SJSA1 (cell line): ENCODE measurements around the gene FHL1. TPM values are rescaled to one million over a fixed set of nuclear protein-coding genes. Genes with fewer than 3 reads are reported as not detected.
A peak's percentile ranks its signal among the peaks of the same experiment; 100 is the strongest.

Experiments
- DNase-seq, 2 experiments: peaks; one replicate each; pipeline ENCODE4 v3.0.0-alpha.2; 2015 to 2020; ENCODE audit warnings: low spot score in 2 of 2, low read depth in 1 of 2
- H3K27ac ChIP-seq: fragments of 250-450 bp; sonication (Bioruptor Pico); 2 replicates; pipeline ENCODE4 v1.5.1; 2020; ENCODE audit warnings: mild to moderate bottlenecking, moderate library complexity
- H3K27me3 ChIP-seq: fragments of 250-450 bp; sonication (Bioruptor Pico); replicated peaks from 2 replicates; pipeline ENCODE4 v1.5.1; 2020; ENCODE audit warnings: mild to moderate bottlenecking, moderate library complexity
- H3K36me3 ChIP-seq: fragments of 250-450 bp; sonication (Bioruptor Pico); 2 replicates; pipeline ENCODE4 v1.5.1; 2020; ENCODE audit warnings: mild to moderate bottlenecking
- H3K4me1 ChIP-seq: fragments of 250-450 bp; sonication (Bioruptor Pico); replicated peaks from 2 replicates; pipeline ENCODE4 v1.6.1; 2021; ENCODE audit warnings: mild to moderate bottlenecking
- H3K4me3 ChIP-seq: fragments of 250-450 bp; sonication (Bioruptor Pico); 2 replicates; pipeline ENCODE4 v1.5.1; 2020; ENCODE audit warnings: mild to moderate bottlenecking
- H3K9me3 ChIP-seq: fragments of 250-450 bp; sonication (Bioruptor Pico); replicated peaks from 2 replicates; pipeline ENCODE4 v1.5.1; 2020; ENCODE audit warnings: mild to moderate bottlenecking
- total RNA-seq: library from RNA; depleted of rRNA; stranded (reverse); fragments of >200 nt; shearing (Covaris generic); gene quantifications from 2 replicates; pipeline ENCODE4 v1.2.3, GENCODE V29; 2014; rRNA removed

FHL1 gene
- total RNA-seq, 1 experiment from 2014 or later: 104 TPM

DNA sequence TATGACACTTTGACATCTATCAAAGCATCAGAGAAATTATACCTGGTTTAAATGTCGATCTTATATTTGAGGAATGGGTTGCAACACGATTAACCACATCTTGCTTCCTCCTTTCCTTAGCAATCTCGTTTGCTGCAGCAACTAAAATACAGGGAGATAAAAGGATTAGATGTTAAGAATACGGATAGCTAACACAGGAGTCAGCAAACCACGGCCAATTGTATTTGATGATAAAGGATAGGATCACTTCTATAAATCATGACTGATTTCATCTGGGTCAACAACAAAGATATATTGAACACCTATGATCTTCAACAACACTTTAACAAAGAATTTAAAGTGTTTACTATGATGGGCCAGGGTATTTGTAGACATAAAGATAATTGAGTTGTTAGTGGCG lies 98.9 kb downstream of the FHL1 start:
- H3K27ac ChIP-seq: no peak overlapping the region
- no peaks in the 10 kb centered on the region for H3K27me3 ChIP-seq
- peaks cover 40% of the 10 kb centered on the region for H3K36me3 ChIP-seq
- peaks cover 7% of the 10 kb centered on the region for H3K4me1 ChIP-seq
- H3K4me3 ChIP-seq: no peak overlapping the region
- no peaks in the 10 kb centered on the region for H3K9me3 ChIP-seq
- no peak for DNase-seq

DNA sequence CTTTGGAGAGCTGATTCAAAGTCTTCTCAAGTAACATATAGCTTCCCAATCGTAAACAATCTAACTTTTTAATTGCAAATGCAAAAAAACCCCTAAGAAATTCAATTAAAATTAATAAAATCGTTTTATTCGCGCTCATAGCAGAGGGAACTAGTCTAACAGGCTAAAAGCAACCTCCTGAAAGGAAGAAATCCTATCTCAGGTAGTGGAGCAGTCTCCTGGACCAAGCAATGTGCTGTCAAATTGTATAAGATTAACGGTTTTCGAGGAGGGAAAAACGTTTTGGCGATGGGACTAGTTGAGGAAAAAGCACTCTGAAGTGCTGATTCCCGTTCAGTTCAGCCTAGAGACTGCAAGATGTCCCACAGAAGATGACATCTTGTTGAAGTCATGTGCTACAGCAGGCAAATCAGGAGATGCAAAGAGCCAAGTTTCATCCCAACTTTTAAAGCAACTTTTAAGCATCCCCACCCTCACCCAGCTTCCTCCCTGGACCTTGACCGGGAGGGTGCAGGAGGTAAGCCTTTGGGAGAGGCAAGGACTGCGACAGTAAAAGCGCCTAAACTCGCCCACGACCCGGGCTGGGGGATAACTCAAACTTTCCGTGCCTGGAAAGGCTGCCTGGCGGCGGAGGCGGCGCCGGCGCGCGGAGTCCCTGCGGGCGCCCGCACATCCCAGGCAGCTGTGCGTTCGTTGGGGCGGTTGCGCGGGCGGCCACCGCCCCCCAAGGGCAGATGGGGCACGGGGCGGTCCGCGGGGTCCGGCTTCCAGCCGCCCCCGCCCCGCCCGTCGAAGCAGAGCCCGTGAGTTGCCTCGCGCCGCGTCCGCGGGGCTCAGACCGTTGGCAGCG lies 103.1 kb downstream of the FHL1 start:
- Histone ChIP-seq H3K27ac (peak overlapping the region; percentile 79), H3K9me3 (no peaks in the 10 kb centered on the region)
- DNase-seq: no peak

DNA sequence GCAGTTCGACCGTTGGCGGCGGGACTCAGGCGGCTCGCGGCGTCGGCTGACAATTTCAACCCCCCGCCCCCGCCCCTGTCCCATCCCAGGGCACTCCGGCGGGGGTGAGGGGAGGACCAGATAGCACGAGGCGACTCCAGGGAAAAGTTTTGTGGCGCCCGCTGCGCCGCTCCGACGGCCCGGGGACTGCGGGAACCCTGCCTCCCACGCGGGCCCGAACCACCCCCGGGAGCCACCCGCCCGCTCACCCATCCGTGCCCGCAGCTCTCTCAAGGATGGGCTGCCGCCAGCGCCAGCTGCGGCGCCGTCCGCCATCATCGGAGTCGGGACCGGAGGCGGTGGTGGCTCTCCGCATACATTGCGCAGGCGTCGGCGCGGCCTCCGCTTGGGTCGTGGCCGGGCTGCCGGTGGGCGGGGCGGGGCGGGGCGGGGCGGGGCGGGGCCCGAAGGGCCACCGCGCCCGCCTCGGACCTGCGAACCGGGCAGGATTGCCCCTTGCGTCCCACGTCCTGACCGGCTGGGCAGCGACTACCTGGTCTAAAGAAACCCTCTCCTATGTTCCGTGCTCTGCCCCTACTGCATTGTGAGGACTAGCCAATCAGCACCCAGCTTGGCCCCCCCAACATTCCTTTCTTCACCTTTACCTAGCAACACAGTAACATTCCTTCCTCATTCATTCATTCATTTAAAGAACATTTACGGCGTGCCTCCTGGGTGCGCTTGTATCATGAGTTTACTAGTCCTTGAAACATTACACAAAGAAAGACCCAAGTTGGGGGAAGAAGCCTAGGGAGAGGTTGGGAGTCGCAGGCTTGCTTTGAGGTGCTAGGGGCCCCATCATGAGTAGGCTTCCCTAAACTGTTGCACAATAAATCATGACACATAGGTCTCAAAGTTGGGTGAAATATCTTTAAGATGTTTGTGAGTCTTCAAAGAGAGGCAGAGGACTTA lies 104.0 kb downstream of the FHL1 start, which contains the start of gene MAP7D3:
MAP7D3 (minus strand) TSS at position 360 of the 951 bp plus-strand sequence; CDS start at position 318, 42 bp downstream.
- H3K9me3 ChIP-seq: no peaks in the 10 kb centered on the region
- peak; percentile 60 to 64 for DNase-seq

More for the DNA sequence above, 103.1 kb downstream of the FHL1 start:
- peak overlapping the region; percentile 90 for H3K4me3 ChIP-seq
- peaks cover 9% of the 10 kb centered on the region; the same call in 1 of the 2 replicates for H3K36me3 ChIP-seq
- H3K4me1 ChIP-seq: peaks cover 17% of the 10 kb centered on the region
- H3K27me3 ChIP-seq: no peaks in the 10 kb centered on the region

DNA sequence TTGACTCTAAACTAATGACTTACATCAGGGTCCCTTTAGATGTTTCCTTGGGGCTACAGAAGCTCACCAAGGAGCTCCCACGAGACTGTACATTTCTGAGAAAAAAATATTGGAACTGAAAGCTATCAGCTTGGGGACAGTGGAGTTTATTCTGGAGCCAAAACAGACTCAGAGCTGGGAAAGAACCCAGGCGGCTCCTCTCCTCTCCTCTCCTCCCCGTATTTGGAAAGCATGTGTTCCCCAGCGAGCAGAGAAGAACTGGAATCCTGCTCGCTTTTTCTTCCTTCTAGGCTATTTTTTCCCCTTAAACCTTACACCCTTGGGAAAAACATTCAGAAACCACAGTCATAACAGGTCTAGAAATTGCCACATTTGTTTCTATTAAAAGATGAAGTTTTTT lies 108.2 kb downstream of the FHL1 start:
- Histone ChIP-seq H3K9me3 (no peaks in the 10 kb centered on the region), H3K27me3 (no peaks in the 10 kb centered on the region), H3K4me1 (peaks cover 29% of the 10 kb centered on the region), H3K36me3 (peaks cover 5% of the 10 kb centered on the region; the same call in 1 of the 2 replicates), H3K27ac (no peak overlapping the region), H3K4me3 (no peak overlapping the region)
- DNase-seq: no peak

More for the DNA sequence above, 104.0 kb downstream of the FHL1 start, which contains the start of gene MAP7D3:
- Histone ChIP-seq H3K36me3 (peaks cover 5% of the 10 kb centered on the region; the same call in 1 of the 2 replicates), H3K27me3 (no peaks in the 10 kb centered on the region), H3K27ac (peak within 1 kb of the TSS; percentile 79), H3K4me1 (peaks cover 17% of the 10 kb centered on the region), H3K4me3 (peak within 1 kb of the TSS; percentile 90)

DNA sequence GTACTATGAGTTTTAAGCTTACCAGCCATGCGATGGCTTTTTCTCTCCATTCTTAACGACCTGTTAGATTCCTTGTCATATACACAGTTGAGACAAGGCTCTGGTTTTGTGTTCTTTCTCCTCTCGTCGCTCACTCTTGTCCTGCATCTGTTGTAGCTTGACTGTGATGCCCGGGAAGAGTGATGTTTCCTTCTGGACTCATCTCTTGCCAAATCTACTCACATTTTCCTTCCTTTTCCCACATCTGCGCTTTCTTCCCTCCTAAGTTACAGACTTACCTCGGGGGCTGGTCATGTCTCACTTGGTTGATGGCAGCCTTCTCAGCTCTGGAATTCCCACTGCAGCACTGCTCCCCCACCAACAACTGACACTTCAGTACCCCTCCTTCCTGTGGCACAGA lies 108.7 kb downstream of the FHL1 start:
- Histone ChIP-seq H3K4me1 (peaks cover 34% of the 10 kb centered on the region), H3K4me3 (no peak overlapping the region), H3K9me3 (no peaks in the 10 kb centered on the region), H3K27ac (no peak overlapping the region), H3K36me3 (peaks cover 1% of the 10 kb centered on the region; the same call in 1 of the 2 replicates), H3K27me3 (no peaks in the 10 kb centered on the region)
- DNase-seq: no peak

DNA sequence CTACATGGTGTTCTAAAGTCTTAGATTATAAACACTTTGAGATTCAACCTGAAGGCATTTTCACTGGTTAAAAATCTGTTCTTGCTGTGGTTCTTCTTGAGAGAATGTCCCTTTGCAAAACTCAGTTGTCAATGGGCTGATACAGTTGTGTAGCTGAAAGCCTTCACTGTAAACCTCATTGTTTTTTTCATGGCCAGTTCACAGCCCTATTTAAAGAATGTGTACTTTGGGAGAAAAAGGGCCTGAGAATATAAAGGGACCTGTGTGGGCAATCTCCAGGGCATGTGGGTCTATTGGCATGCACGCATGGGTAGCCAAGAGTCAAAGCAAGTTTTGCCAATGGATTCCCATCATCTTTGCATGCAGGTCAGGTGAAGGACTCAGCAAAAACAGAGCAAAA lies 111.6 kb downstream of the FHL1 start:
- no peak for DNase-seq
- Histone ChIP-seq H3K36me3 (no peaks in the 10 kb centered on the region), H3K4me3 (no peak overlapping the region), H3K27ac (peak overlapping the region; percentile 87), H3K4me1 (peaks cover 48% of the 10 kb centered on the region), H3K27me3 (no peaks in the 10 kb centered on the region), H3K9me3 (no peaks in the 10 kb centered on the region)

DNA sequence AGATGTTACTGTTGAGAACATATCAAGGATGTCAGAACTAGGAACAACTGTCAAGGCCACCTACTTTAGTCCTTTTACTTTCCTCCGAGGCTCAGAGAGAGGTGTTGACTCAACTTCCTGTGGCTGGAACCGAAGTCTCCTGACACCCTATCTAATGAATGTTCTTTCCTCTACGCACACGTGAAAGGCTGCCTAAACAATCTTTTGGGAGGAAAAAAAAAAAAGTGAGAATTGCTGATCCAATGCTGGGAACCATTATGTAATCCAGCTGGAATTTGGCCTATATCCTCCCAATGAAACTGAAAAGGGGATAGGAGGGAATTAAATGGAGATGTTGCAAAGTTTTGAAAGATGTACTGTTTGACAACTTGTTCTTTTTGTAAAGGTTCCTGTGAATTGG lies 112.2 kb downstream of the FHL1 start:
- Histone ChIP-seq H3K4me1 (peaks cover 44% of the 10 kb centered on the region), H3K9me3 (no peaks in the 10 kb centered on the region), H3K27me3 (no peaks in the 10 kb centered on the region), H3K4me3 (no peak overlapping the region), H3K36me3 (no peaks in the 10 kb centered on the region), H3K27ac (peak overlapping the region; percentile 87)
- peak in 1 of 2 experiments; percentile 56 for DNase-seq

DNA sequence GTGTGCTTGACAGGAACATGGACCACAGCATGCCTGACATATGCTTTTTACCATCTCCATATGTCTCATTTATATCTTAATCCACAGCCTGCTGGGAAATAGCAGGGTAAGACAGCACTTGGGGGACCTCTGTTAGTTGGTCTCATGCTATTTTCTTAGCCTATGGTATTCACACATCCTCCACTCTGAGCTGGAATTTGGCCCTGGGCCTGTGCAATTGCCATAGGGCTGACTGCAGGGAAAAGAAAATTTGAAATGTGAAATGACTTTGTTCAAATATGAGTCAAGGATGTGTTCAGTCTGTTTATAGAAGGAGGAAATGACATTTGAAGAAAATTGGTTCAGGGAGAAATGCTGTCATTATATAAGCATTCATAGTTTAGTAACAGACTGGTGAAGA lies 113.4 kb downstream of the FHL1 start:
- H3K27ac ChIP-seq: peak overlapping the region; percentile 87

More for the DNA sequence above, 113.4 kb downstream of the FHL1 start:
- no peaks in the 10 kb centered on the region for H3K27me3 ChIP-seq
- no peaks in the 10 kb centered on the region for H3K9me3 ChIP-seq
- peaks cover 44% of the 10 kb centered on the region for H3K4me1 ChIP-seq
- H3K4me3 ChIP-seq: no peak overlapping the region
- H3K36me3 ChIP-seq: no peaks in the 10 kb centered on the region
- DNase-seq: peak; percentile 64 to 65

Other genes starting within 250 kb of the FHL1 start
- gene MMGT1, start 173.5 kb upstream of the FHL1 start, total RNA-seq: 32.4 and 39.4 TPM in 2 replicates
- 23.6 and 23.9 TPM in 2 replicates for gene SLC9A6, start 162.1 kb upstream of the FHL1 start, total RNA-seq
- 22.1 and 27.5 TPM in 2 replicates for gene MAP7D3, start 103.9 kb downstream of the FHL1 start, total RNA-seq
- gene ADGRG4, start 153.4 kb downstream of the FHL1 start, total RNA-seq: not detected in 2 replicates